ENCODE results near the gene LIMK1.
A peak's percentile ranks its signal among the peaks of the same experiment; 100 is the strongest.
"Not testable (repeated sequence)": the region's sequence is repeated elsewhere in the genome, so short reads cannot be mapped to it uniquely, and the experiment has no call there.

LIMK1 gene

DNA sequence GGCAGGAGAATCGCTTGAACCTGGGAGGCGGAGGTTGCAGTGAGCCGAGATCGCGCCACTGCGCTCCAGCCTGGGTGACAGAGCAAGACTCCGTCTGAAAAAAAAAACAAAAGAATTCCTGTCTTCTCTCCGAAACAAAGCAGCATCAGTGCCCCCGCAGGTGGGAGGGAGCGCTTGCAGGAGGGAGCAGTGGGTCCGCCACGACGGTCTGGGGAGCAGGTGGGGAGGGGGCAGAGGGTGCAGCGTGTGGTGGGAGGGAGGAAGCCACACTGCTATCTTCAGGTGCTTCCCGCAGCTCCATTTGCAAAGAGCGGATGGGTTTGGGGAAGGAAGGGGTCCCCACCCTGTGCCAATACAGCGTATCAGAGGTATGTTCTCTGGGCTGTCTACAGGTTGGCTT is 31.7 kb downstream of the LIMK1 start:
- Mint-ChIP-seq H3K9me3 (no peaks in the 10 kb centered on the region), H3K27ac (no peak overlapping the region), H3K27me3 (no peaks in the 10 kb centered on the region), H3K36me3 (ENCODE audit: low read depth) (peaks cover 8% of the 10 kb centered on the region), H3K4me3 (no peak overlapping the region), H3K4me1 (no peaks in the 10 kb centered on the region)
- no peak for ATAC-seq
- no peak for DNase-seq

DNA sequence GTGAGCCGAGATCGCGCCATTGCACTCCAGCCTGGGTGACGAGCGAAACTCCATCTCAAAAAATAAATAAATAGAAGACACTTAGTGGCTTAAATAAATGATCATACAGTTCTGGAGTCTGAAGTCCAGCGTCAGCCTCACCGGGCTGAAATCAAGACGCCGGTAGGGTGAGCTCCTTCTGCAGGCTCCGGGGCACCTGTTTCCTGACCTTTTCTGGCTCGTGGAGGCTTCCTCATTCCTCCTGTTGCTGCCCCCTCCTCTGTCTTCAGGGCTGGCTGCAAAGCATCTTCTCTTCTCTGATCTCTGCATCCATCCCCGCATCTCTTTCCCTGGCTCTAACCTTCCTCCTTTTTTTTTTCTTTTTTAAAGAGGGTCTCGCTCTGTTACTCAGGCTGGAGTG is 32.8 kb downstream of the LIMK1 start:
- ATAC-seq (no peak), DNase-seq (no peak)
- Mint-ChIP-seq H3K36me3 (ENCODE audit: low read depth) (peaks cover 9% of the 10 kb centered on the region), H3K4me1 (no peaks in the 10 kb centered on the region), H3K27ac (no peak overlapping the region), H3K27me3 (no peaks in the 10 kb centered on the region), H3K4me3 (no peak overlapping the region), H3K9me3 (no peaks in the 10 kb centered on the region)

DNA sequence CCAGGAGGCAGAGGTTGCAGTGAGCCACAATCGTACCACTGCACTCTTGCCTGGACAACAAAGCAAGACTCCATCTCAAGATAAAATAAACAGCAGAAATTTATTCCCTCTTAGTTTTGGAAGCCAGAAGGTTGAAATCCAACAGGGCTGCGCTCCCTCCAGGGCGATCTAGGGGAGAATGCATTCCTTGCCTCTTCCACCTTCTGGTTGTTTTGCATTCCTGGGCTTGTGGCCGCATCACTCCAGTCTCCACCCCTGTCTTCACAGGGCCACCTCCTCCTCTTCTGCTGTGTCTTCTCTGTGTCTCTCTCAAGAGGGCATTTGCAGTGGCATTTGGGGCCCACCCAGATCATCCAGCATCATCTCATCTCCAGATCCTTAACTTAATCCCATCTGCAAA is 36.2 kb downstream of the LIMK1 start:
- Mint-ChIP-seq H3K4me3 (no peak overlapping the region), H3K9me3 (no peaks in the 10 kb centered on the region), H3K36me3 (ENCODE audit: low read depth) (peaks cover 9% of the 10 kb centered on the region), H3K27me3 (no peaks in the 10 kb centered on the region), H3K4me1 (no peaks in the 10 kb centered on the region), H3K27ac (no peak overlapping the region)
- DNase-seq (no peak), ATAC-seq (no peak)

DNA sequence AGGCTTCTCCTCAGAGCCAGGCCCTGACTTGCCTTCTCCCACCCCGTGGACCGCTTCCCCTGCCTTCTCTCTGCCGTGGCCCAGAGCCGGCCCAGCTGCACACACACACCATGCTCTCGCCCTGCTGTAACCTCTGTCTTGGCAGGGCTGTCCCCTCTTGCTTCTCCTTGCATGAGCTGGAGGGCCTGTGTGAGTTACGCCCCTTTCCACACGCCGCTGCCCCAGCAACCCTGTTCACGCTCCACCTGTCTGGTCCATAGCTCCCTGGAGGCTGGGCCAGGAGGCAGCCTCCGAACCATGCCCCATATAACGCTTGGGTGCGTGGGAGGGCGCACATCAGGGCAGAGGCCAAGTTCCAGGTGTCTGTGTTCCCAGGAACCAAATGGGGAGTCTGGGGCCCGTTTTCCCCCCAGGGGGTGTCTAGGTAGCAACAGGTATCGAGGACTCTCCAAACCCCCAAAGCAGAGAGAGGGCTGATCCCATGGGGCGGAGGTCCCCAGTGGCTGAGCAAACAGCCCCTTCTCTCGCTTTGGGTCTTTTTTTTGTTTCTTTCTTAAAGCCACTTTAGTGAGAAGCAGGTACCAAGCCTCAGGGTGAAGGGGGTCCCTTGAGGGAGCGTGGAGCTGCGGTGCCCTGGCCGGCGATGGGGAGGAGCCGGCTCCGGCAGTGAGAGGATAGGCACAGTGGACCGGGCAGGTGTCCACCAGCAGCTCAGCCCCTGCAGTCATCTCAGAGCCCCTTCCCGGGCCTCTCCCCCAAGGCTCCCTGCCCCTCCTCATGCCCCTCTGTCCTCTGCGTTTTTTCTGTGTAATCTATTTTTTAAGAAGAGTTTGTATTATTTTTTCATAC is 38.0 kb downstream of the LIMK1 start:
- Mint-ChIP-seq H3K9me3 (no peaks in the 10 kb centered on the region), H3K27me3 (no peaks in the 10 kb centered on the region), H3K27ac (no peak overlapping the region), H3K4me3 (no peak overlapping the region), H3K36me3 (ENCODE audit: low read depth) (peaks cover 9% of the 10 kb centered on the region), H3K4me1 (no peaks in the 10 kb centered on the region)
- peak; percentile 46 for ATAC-seq
- DNase-seq = no peak

DNA sequence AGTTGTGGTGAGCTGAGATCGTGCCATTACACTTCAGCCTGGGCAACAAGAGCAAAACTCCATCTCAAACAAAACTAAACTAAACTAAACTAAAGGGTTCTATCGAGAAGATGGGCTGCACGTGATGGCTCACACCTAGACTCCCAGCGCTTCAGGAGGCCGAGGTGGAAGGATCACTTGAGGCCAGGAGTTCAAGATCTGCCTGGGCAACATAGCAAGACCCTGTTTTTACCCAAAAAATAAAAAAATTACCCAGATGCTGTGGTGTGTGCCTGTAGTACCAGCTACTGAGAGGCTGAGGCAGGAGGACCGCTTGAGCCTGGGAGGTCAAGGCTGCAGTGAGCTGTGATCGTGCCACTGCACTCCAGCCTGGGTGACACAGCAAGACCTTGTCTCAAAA is 40.3 kb downstream of the LIMK1 start:
- not testable (repeated sequence) for H3K27me3 Mint-ChIP-seq; H3K4me1 Mint-ChIP-seq; H3K36me3 Mint-ChIP-seq (ENCODE audit: low read depth); H3K9me3 Mint-ChIP-seq; ATAC-seq; H3K27ac Mint-ChIP-seq; H3K4me3 Mint-ChIP-seq; DNase-seq

DNA sequence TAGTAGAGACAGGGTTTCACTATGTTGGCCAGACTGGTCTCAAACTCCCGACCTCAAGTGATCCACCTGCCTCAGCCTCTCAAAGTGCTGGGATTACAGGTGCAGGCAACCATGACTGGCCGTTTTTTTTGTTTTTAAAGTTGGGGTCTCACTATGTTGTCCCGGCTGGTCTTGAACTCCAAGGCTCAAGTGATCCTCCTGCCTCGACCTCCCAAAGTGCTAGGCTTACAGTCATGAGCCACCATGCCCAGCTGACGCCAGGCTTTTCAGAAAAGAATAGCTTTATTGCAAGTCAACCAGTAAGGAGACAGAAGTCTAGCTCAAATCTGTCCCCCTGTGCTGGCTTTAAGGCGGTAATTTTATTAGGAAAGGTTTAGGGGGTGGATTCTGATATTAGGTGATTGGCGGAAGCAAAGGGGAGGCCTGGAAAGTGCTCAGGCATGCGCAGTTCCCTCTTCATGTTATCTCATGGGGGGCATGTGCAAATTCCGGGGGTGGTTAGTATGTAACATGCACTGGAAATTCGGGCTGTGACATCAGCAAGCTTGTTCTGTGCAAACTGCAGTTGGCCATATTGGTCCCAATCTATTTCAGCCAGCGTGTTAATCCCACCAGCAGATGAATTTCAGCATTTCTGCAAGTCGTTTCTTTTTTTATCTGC is 42.7 kb downstream of the LIMK1 start:
- ATAC-seq (no peak), DNase-seq (no peak)
- no peaks in the 10 kb centered on the region for H3K9me3 Mint-ChIP-seq
- H3K27me3 Mint-ChIP-seq = no peaks in the 10 kb centered on the region
- no peak overlapping the region for H3K27ac Mint-ChIP-seq
- peaks cover 2% of the 10 kb centered on the region for H3K36me3 Mint-ChIP-seq (ENCODE audit: low read depth)
- no peaks in the 10 kb centered on the region for H3K4me1 Mint-ChIP-seq
- no peak overlapping the region for H3K4me3 Mint-ChIP-seq

DNA sequence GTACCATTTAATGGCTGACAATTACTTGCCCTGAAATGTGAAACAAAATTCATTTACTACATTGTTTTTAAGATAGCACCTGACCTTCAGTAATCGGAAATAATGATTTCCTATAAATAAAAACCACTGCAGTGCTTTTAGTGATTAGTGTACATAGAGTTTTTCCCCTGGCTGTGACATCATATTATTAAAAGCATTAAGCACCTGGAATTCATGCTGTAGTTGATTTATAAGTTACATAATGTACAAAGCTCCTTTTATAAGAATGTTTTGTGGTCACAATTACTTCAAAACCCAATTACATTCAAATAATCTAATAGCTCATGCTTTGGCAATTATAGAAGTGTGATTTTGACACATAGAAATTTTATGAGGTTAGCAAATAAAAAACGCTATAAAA is 46.3 kb downstream of the LIMK1 start:
- H3K36me3 Mint-ChIP-seq (ENCODE audit: low read depth) = no peaks in the 10 kb centered on the region

DNA sequence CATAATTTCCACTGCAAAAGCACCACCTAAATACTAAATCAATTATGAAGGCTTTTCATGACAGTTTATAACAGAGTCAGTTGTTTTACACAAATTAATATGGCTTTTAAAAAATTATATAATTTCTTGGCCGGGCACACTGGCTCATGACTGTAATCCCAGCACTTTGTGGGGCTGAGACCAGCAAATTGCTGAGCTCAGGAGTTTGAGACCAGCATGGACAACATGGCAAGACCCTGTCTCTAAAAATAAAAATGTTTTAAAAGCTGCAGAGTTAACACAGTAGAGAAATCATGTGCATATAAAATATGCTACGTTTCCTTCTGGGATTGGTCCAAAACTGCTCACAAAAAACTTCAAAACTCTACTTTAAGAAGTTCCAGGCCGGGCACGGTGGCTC is 46.9 kb downstream of the LIMK1 start:
- DNase-seq = no peak
- Mint-ChIP-seq H3K36me3 (ENCODE audit: low read depth) (no peaks in the 10 kb centered on the region), H3K9me3 (no peaks in the 10 kb centered on the region), H3K27me3 (no peaks in the 10 kb centered on the region), H3K4me3 (no peak overlapping the region), H3K4me1 (peaks cover 3% of the 10 kb centered on the region), H3K27ac (no peak overlapping the region)
- no peak for ATAC-seq

More for the DNA sequence above, 46.3 kb downstream of the LIMK1 start:
- DNase-seq (no peak), ATAC-seq (no peak)
- no peak overlapping the region for H3K4me3 Mint-ChIP-seq
- H3K27ac Mint-ChIP-seq = no peak overlapping the region
- H3K4me1 Mint-ChIP-seq = peaks cover 3% of the 10 kb centered on the region
- H3K27me3 Mint-ChIP-seq = no peaks in the 10 kb centered on the region
- H3K9me3 Mint-ChIP-seq = no peaks in the 10 kb centered on the region

DNA sequence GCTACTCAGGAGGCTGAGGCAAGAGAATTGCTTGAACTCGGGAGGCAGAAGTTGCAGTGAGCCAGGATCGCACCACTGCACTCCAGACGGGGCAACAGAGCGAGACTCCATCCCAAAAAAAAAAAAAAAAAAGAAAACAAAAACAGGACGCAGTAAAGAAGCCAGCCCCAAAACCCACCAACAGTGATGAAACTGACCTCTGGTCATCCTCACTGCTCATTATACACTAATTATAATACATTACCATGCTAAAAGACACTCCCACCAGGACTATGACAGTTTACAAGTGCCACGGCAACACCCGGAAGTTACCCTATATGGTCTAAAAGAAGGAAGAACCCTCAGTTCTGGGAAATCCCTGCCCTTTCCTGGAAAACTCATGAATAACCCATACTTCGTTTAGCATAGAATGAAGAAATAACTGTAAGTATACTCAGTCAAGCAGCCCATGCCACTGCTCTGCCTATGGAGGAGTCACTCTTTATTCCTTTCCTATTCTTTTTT is 50.6 kb downstream of the LIMK1 start:
- DNase-seq (peak; percentile 9), ATAC-seq (peak; percentile 59)
- Mint-ChIP-seq H3K9me3 (no peaks in the 10 kb centered on the region), H3K27ac (peak overlapping the region; percentile 60), H3K27me3 (no peaks in the 10 kb centered on the region), H3K4me3 (no peak overlapping the region), H3K36me3 (ENCODE audit: low read depth) (no peaks in the 10 kb centered on the region), H3K4me1 (peaks cover 3% of the 10 kb centered on the region)

DNA sequence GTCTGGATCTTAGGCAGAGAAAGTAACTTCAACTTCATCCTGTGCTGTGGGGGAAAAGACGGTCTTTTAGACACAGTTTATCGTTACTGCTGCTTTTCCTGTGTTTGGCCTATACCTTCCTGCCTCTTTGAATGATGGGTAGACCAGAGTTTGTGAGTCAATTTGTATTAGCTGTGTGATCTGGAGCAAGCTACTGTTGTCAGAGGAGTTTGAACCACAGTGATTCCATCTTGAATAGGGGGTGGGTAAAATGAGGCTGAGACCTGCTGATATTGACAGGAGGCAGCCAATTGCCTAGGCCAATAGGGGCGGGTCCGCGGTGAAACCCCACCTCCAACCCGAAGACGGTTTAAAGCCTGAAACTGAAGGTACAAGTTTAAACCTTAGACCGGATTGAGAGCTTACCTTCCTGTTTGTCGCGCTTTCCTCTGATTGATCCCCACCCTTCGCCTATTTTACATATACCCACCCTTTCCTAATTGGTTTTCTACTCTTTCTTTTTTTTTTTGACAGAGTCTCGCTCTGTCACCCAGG is 54.8 kb downstream of the LIMK1 start:
- Mint-ChIP-seq H3K9me3 (no peaks in the 10 kb centered on the region), H3K27ac (no peak overlapping the region), H3K4me1 (peaks cover 7% of the 10 kb centered on the region), H3K27me3 (no peaks in the 10 kb centered on the region), H3K36me3 (ENCODE audit: low read depth) (no peaks in the 10 kb centered on the region), H3K4me3 (no peak overlapping the region)
- ATAC-seq (no peak), DNase-seq (no peak)

DNA sequence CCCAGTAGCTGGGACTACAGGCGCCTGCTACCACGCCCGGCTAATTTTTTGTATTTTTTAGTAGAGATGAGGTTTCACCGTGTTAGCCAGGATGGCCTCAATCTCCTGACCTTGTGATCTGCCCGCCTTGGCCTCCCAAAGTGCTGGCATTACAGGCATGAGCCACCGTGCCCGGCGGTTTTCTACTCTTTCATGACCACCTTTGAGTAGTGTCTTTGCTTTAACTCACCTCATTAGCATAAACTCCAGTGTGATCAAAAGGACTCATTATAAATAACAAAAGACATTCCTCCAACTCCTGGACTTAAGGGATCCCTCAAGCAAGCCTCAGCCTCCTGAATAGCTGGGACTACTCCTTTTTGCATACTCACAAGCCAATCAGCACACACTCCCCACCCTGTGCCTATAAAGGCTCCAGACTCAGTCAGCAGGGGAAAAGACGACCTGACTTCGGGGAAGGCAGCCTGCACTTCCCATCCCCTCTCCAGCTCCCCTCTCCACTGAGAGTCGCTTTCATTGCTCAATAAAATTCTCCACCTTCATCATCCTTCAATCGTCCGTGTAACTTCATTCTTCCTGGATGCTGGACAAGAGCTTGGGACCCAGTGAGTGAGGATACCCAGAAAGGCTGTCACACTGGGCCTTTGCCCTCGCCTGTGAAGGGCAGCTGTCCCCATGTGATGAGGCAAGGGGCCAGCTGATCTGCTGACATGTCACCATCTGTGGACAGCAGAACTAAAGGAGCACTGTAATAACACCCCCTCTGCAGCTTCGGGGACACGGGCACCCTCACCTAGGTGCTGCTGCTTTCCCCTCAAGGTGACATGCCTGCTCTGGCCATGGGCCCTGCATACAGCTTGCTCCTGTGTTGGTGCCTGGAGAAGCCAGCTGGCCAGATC is 55.6 kb downstream of the LIMK1 start:
- H3K4me1 Mint-ChIP-seq = peaks cover 6% of the 10 kb centered on the region
- no peak overlapping the region for H3K4me3 Mint-ChIP-seq
- H3K27ac Mint-ChIP-seq = no peak overlapping the region
- no peak for ATAC-seq
- H3K9me3 Mint-ChIP-seq = no peaks in the 10 kb centered on the region
- H3K27me3 Mint-ChIP-seq = no peaks in the 10 kb centered on the region
- H3K36me3 Mint-ChIP-seq (ENCODE audit: low read depth) = no peaks in the 10 kb centered on the region
- DNase-seq = no peak

DNA sequence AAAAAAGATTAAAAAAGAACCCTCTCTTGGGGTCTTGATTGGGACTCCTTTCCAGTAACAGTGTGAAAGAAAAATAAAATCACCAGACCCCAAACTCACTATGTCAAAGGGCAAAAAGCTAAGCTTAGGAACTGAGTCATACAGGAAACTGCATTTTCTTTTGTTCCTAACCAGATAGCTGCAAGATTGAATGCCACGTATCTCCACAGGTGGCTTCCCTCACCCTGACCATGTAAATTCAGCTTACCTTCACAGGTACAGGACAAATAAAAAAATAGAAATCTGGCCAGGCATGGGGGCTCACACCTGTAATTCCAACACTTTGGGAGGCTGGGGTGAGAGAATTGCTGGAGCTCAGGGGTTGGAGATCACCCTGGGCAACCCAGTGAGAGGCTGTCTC is 58.1 kb downstream of the LIMK1 start:
- Mint-ChIP-seq H3K27me3 (peaks cover 2% of the 10 kb centered on the region), H3K36me3 (ENCODE audit: low read depth) (no peaks in the 10 kb centered on the region), H3K4me3 (peak overlapping the region; percentile 29), H3K4me1 (peaks cover 4% of the 10 kb centered on the region), H3K27ac (no peak overlapping the region), H3K9me3 (no peaks in the 10 kb centered on the region)
- DNase-seq (no peak), ATAC-seq (peak; percentile 78)

DNA sequence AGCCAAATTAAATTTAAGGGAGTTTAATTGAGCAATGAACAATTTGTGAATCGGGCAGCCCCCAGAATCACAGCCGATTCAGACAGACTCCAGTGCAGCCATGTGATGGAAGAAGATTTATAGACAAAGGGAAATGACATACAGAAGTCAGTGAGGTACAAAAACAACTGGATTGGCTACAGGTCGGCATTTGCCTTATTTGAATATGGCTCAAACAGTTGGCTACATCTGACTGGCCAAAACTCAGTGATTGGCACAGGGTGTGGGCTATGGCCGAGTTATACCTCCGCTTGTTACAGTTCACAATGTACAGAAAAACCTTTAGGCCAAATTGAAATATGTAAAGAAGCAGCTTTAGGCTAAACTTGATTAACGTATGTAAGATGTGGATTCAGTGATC is 59.8 kb downstream of the LIMK1 start:
- Mint-ChIP-seq H3K4me1 (peaks cover 4% of the 10 kb centered on the region), H3K27ac (no peak overlapping the region), H3K4me3 (no peak overlapping the region), H3K27me3 (peaks cover 2% of the 10 kb centered on the region), H3K9me3 (no peaks in the 10 kb centered on the region), H3K36me3 (ENCODE audit: low read depth) (no peaks in the 10 kb centered on the region)
- DNase-seq (no peak), ATAC-seq (no peak)

DNA sequence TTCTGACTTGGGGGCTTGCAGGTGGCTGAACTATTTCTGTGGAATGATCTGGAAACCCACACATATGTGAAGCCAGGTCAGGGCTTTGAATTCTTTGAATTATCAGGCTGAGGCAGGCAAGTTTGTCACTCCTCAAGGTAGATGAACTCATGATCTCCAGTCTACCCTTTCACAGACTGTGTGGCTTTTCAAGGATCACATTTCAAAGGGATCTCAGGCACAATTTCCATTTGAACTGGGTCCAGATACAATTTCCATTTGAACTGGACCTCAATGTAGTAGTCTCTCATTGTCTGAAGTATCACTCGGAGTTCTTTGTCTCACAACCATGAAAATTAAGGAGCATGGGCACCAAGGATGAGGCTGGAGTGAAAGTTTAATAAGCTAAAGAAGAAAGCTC is 64.9 kb downstream of the LIMK1 start:
- Mint-ChIP-seq H3K4me3 (no peak overlapping the region), H3K27ac (no peak overlapping the region), H3K9me3 (no peaks in the 10 kb centered on the region), H3K27me3 (peaks cover 2% of the 10 kb centered on the region), H3K4me1 (no peaks in the 10 kb centered on the region), H3K36me3 (ENCODE audit: low read depth) (no peaks in the 10 kb centered on the region)
- ATAC-seq (no peak), DNase-seq (no peak)

Data from activated naive CD8-positive, alpha-beta T cell treated with anti-CD3 and anti-CD28 coated beads, Interleukin-2, amount 50 U/mL, for 24 hours (primary cell).